ENCODE measurements around the gene JAKMIP2. TPM values are rescaled to one million over a fixed set of nuclear protein-coding genes. Genes with fewer than 3 reads are reported as not detected.

The JAKMIP2 gene
- total RNA-seq, 1 experiment from 2014 or later, result 10.9 TPM

DNA sequence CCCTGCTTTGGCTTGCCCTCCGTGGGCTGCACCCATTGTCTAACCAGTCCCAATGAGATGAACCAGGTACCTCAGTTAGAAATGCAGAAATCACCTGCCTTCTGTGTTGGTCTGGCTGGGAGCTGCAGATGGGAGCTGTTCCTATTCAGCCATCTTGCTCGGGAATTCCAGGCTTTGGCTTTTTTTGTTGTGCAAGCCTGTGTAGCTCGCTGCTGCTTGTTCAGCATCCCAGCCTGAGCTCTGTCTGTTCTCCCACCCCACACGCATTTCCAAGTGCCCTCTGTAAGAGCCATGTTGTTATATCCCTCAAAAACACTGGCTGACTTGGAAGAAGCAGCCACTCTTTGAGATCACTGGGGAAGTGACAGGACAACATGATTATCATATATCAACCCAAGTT is 171.0 kb downstream of the JAKMIP2 start (continued):
- no peak for TF ChIP-seq EMX1 (CRISPR knock-in tag; IDR thresholded peaks at IDR 0.05)
- no peak for TF ChIP-seq KAT7 (CRISPR knock-in tag; IDR thresholded peaks at IDR 0.05; ENCODE audit: borderline replicate concordance)
- TF ChIP-seq SMAD3 (CRISPR knock-in tag; IDR thresholded peaks at IDR 0.05; ENCODE audit: borderline replicate concordance), result no peak
- TF ChIP-seq, protein P1, sequence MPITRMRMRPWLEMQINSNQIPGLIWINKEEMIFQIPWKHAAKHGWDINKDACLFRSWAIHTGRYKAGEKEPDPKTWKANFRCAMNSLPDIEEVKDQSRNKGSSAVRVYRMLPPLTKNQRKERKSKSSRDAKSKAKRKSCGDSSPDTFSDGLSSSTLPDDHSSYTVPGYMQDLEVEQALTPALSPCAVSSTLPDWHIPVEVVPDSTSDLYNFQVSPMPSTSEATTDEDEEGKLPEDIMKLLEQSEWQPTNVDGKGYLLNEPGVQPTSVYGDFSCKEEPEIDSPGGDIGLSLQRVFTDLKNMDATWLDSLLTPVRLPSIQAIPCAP (CRISPR knock-in tag; IDR thresholded peaks at IDR 0.05), result no peak
- TF ChIP-seq TEAD1 (CRISPR knock-in tag; IDR thresholded peaks at IDR 0.05), result no peak
- no peak for TF ChIP-seq JUN (CRISPR knock-in tag; IDR thresholded peaks at IDR 0.05)
- TF ChIP-seq, protein P2, sequence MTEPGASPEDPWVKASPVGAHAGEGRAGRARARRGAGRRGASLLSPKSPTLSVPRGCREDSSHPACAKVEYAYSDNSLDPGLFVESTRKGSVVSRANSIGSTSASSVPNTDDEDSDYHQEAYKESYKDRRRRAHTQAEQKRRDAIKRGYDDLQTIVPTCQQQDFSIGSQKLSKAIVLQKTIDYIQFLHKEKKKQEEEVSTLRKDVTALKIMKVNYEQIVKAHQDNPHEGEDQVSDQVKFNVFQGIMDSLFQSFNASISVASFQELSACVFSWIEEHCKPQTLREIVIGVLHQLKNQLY (CRISPR knock-in tag; IDR thresholded peaks at IDR 0.05), result no peak
- no peak for TF ChIP-seq TEAD4 (CRISPR knock-in tag; IDR thresholded peaks at IDR 0.05)
- TF ChIP-seq, protein P3, sequence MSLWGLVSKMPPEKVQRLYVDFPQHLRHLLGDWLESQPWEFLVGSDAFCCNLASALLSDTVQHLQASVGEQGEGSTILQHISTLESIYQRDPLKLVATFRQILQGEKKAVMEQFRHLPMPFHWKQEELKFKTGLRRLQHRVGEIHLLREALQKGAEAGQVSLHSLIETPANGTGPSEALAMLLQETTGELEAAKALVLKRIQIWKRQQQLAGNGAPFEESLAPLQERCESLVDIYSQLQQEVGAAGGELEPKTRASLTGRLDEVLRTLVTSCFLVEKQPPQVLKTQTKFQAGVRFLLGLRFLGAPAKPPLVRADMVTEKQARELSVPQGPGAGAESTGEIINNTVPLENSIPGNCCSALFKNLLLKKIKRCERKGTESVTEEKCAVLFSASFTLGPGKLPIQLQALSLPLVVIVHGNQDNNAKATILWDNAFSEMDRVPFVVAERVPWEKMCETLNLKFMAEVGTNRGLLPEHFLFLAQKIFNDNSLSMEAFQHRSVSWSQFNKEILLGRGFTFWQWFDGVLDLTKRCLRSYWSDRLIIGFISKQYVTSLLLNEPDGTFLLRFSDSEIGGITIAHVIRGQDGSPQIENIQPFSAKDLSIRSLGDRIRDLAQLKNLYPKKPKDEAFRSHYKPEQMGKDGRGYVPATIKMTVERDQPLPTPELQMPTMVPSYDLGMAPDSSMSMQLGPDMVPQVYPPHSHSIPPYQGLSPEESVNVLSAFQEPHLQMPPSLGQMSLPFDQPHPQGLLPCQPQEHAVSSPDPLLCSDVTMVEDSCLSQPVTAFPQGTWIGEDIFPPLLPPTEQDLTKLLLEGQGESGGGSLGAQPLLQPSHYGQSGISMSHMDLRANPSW (CRISPR knock-in tag; conservative IDR thresholded peaks at IDR 0.05; ENCODE audit: low read depth), result no peak
- no peak for TF ChIP-seq NFATC4 (CRISPR knock-in tag; IDR thresholded peaks at IDR 0.05)

DNA sequence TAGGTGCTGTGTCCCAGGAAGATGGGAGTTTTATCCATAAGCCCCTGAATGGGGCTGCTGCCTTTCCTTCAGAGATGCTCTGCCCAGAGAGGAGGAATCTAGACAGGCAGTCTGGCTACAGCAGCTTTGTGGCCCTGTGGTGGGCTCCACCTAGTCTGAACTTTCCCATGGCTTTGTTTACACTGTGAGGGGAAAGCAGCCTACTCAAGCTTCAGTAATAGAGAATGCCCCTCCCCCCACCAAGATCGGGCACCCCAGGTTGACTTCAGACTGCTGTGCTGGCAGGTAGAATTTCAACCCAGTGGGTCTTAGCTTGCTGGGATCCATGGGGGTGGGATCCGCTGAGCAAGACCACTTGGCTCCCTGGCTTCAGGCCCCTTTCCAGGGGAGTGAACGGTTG is 171.7 kb downstream of the JAKMIP2 start:
- Mint-ChIP-seq H3K4me3 (no peak overlapping the region), H3K27me3 (ENCODE audit: low read depth) (no peaks in the 10 kb centered on the region), H3K9me3 (peaks cover 10% of the 10 kb centered on the region), H3K36me3 (peaks cover 36% of the 10 kb centered on the region), H3K4me1 (peaks cover 39% of the 10 kb centered on the region), H3K27ac (no peak overlapping the region)
- DNase-seq (ENCODE audit: low spot score) (peak; percentile 13), ATAC-seq (peak; percentile 68)
- POLR2A ChIA-PET, result no interaction called here
- CTCF ChIA-PET, result interaction anchor here (0.7 to 1.4 kb wide), 4 partner anchors 13 to 212 kb away, joined by 3 to 5 read pairs (median 4); no protein-coding TSS in a partner anchor
- TF ChIP-seq, protein P1 (CRISPR knock-in tag; IDR thresholded peaks at IDR 0.05), result no peak
- TF ChIP-seq NFATC4 (CRISPR knock-in tag; IDR thresholded peaks at IDR 0.05) (no peak), NFYB (CRISPR knock-in tag; conservative IDR thresholded peaks at IDR 0.05; ENCODE audit: low read depth) (no peak), OVOL2 (CRISPR knock-in tag; IDR thresholded peaks at IDR 0.05; ENCODE audit: borderline replicate concordance) (no peak), ELF4 (CRISPR knock-in tag; IDR thresholded peaks at IDR 0.05; ENCODE audit: low read depth) (no peak), ZNF263 (CRISPR knock-in tag; IDR thresholded peaks at IDR 0.05; ENCODE audit: low read depth) (no peak), TP53 (CRISPR knock-in tag; IDR thresholded peaks at IDR 0.05) (no peak), EMX1 (CRISPR knock-in tag; IDR thresholded peaks at IDR 0.05) (no peak), MXD4 (CRISPR knock-in tag; IDR thresholded peaks at IDR 0.05; ENCODE audit: borderline replicate concordance) (no peak), SOX15 (CRISPR knock-in tag; IDR thresholded peaks at IDR 0.05) (no peak)
- TF ChIP-seq, protein P4, sequence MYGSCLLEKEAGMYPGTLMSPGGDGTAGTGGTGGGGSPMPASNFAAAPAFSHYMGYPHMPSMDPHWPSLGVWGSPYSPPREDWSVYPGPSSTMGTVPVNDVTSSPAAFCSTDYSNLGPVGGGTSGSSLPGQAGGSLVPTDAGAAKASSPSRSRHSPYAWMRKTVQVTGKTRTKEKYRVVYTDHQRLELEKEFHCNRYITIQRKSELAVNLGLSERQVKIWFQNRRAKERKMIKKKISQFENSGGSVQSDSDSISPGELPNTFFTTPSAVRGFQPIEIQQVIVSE (CRISPR knock-in tag; IDR thresholded peaks at IDR 0.05; ENCODE audit: borderline replicate concordance), result no peak
- TF ChIP-seq, protein P5, sequence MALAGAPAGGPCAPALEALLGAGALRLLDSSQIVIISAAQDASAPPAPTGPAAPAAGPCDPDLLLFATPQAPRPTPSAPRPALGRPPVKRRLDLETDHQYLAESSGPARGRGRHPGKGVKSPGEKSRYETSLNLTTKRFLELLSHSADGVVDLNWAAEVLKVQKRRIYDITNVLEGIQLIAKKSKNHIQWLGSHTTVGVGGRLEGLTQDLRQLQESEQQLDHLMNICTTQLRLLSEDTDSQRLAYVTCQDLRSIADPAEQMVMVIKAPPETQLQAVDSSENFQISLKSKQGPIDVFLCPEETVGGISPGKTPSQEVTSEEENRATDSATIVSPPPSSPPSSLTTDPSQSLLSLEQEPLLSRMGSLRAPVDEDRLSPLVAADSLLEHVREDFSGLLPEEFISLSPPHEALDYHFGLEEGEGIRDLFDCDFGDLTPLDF (CRISPR knock-in tag; IDR thresholded peaks at IDR 0.05), result no peak
- TF ChIP-seq, protein P6, sequence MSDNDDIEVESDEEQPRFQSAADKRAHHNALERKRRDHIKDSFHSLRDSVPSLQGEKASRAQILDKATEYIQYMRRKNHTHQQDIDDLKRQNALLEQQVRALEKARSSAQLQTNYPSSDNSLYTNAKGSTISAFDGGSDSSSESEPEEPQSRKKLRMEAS (CRISPR knock-in tag; IDR thresholded peaks at IDR 0.05), result no peak
- TF ChIP-seq, protein P7, sequence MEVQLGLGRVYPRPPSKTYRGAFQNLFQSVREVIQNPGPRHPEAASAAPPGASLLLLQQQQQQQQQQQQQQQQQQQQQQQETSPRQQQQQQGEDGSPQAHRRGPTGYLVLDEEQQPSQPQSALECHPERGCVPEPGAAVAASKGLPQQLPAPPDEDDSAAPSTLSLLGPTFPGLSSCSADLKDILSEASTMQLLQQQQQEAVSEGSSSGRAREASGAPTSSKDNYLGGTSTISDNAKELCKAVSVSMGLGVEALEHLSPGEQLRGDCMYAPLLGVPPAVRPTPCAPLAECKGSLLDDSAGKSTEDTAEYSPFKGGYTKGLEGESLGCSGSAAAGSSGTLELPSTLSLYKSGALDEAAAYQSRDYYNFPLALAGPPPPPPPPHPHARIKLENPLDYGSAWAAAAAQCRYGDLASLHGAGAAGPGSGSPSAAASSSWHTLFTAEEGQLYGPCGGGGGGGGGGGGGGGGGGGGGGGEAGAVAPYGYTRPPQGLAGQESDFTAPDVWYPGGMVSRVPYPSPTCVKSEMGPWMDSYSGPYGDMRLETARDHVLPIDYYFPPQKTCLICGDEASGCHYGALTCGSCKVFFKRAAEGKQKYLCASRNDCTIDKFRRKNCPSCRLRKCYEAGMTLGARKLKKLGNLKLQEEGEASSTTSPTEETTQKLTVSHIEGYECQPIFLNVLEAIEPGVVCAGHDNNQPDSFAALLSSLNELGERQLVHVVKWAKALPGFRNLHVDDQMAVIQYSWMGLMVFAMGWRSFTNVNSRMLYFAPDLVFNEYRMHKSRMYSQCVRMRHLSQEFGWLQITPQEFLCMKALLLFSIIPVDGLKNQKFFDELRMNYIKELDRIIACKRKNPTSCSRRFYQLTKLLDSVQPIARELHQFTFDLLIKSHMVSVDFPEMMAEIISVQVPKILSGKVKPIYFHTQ (CRISPR knock-in tag; IDR thresholded peaks at IDR 0.05), result no peak
- TF ChIP-seq, protein P8, sequence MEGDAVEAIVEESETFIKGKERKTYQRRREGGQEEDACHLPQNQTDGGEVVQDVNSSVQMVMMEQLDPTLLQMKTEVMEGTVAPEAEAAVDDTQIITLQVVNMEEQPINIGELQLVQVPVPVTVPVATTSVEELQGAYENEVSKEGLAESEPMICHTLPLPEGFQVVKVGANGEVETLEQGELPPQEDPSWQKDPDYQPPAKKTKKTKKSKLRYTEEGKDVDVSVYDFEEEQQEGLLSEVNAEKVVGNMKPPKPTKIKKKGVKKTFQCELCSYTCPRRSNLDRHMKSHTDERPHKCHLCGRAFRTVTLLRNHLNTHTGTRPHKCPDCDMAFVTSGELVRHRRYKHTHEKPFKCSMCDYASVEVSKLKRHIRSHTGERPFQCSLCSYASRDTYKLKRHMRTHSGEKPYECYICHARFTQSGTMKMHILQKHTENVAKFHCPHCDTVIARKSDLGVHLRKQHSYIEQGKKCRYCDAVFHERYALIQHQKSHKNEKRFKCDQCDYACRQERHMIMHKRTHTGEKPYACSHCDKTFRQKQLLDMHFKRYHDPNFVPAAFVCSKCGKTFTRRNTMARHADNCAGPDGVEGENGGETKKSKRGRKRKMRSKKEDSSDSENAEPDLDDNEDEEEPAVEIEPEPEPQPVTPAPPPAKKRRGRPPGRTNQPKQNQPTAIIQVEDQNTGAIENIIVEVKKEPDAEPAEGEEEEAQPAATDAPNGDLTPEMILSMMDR (IDR thresholded peaks at IDR 0.05), result no peak
